A673 (cell line): Measurements from ENCODE around the gene SLU7.

ENCODE experiments used
- CTCF ChIP-seq: fragments of 300-800, 200-600 bp; sonication (generic); conservative IDR thresholded peaks from 2 replicates; pipeline ENCODE4 v1.5.1; 2017; ENCODE audit warnings: low read depth, mild to moderate bottlenecking, antibody characterized with exemption, low read length, moderate library complexity, mixed read lengths
- EZH2 ChIP-seq: fragments of 200-600 bp; sonication (generic); IDR thresholded peaks from 2 replicates; pipeline ENCODE4 v1.6.1; 2017; ENCODE audit warnings: borderline replicate concordance, low read depth, mild to moderate bottlenecking, mixed read lengths, antibody characterized with exemption, low read length; ENCODE audit not compliant: poor library complexity, severe bottlenecking

- TF ChIP-seq CTCF, result no peak
- TF ChIP-seq EZH2, result no peak
Measured at GRCh38 chr5:160452036-160452435, 33.2 kb upstream of the SLU7 start.
